ENCODE data around the gene GLIS2.

GRCh38 chr16:4345836-4346781 is 30.2 kb downstream of the GLIS2 start:
- no peak for TF ChIP-seq CTCF (IDR thresholded peaks at IDR 0.05; ENCODE audit: low read depth, low read length)
- no peak for TF ChIP-seq MYC (IDR thresholded peaks at IDR 0.05; ENCODE audit: low read depth, low read length)
- no peak for TF ChIP-seq POLR2A (IDR thresholded peaks at IDR 0.05; ENCODE audit: extremely low read depth, insufficient read length)
- TF ChIP-seq MAX (IDR thresholded peaks at IDR 0.05; ENCODE audit: low read depth, low read length) = no peak; the same call in 1 of the 2 replicates
